Testis (tissue), 3 donors: ENCODE measurements around the gene FARP1. TPM values are rescaled to one million over a fixed set of nuclear protein-coding genes. Genes with fewer than 3 reads are reported as not detected.

Experiments
- DNase-seq: peaks from one replicate; pipeline ENCODE4 v3.0.0-alpha.2; 2019
- H3K27ac ChIP-seq, 2 donors: fragments of 200-600 bp; sonication (generic); one replicate each; pipeline ENCODE4 v1.5.1; 2019
- H3K27me3 ChIP-seq: fragments of 200-600 bp; sonication (generic); one replicate; pipeline ENCODE4 v1.5.1; 2019
- H3K36me3 ChIP-seq: fragments of 200-600 bp; sonication (generic); one replicate; pipeline ENCODE4 v1.5.1; 2017; ENCODE audit warnings: low read depth; ENCODE audit errors: missing control alignments
- H3K4me1 ChIP-seq: fragments of 200-600 bp; sonication (generic); one replicate; pipeline ENCODE4 v1.5.1; 2019
- H3K4me3 ChIP-seq, 2 donors: fragments of 200-600 bp; sonication (generic); one replicate each; pipeline ENCODE4 v1.5.1; 2017 to 2019
- H3K9me3 ChIP-seq: fragments of 200-600 bp; sonication (generic); one replicate; pipeline ENCODE4 v1.5.1; 2017
- CTCF ChIP-seq, 3 experiments: fragments of 450-650 bp in 2 of 3; fragments of 200-600 bp in 1 of 3; sonication (generic) in 1 of 3; IDR thresholded peaks; one replicate each; pipeline ENCODE4 v1.5.1; 2016 to 2019; ENCODE audit warnings: antibody characterized with exemption in 3 of 3, mild to moderate bottlenecking in 2 of 3, moderate library complexity in 1 of 3
- POLR2A ChIP-seq: fragments of 450-650 bp; IDR thresholded peaks from one replicate; pipeline ENCODE4 v1.6.1; 2017; ENCODE audit warnings: antibody characterized with exemption, mild to moderate bottlenecking, moderate library complexity
- WGBS, 2 donors: methylation state at CpG; one replicate each; pipeline ENCODE4 v1.1.5; 2018; 5-methylcytosine and 5-hydroxymethylcytosine counted together
- intact Hi-C: fragments of 100-400 bp; cut with DNase I; formaldehyde crosslinking; loops from one replicate; pipeline ENCODE4 v1.15.1; 2023; ENCODE audit warnings: low total_unique reads
- polyA plus RNA-seq: library from polyadenylated mRNA; stranded (reverse); fragments of 350-450 nt; fragmentation: Illumina TruSeq; extraction: RNeasy Lipid Tissue Mini Kit (QIAGEN cat#74804); gene quantifications from one replicate; pipeline ENCODE4 v1.2.3, GENCODE V29; 2014; ENCODE audit warnings: low read depth, low replicate concordance; ENCODE audit not compliant: insufficient read depth
- total RNA-seq, 2 donors: library from RNA; depleted of rRNA; stranded (reverse); fragments of >200 nt; gene quantifications; one replicate each; pipeline ENCODE4 v1.2.3, GENCODE V29; 2016

Gene FARP1
- total and polyA plus RNA-seq, 3 donors from 2014 or later = 54.0 to 130 (median 69.1) TPM

- H3K36me3 ChIP-seq = no peaks in the 10 kb centered on the region
- no peak overlapping the region for H3K4me3 ChIP-seq
- no peak for DNase-seq
- H3K27ac ChIP-seq = no peak overlapping the region
- no peaks in the 10 kb centered on the region for H3K27me3 ChIP-seq
- WGBS, 2 donors = 95 to 96% methylated on average over 5 of the region's 5 CpGs
- H3K9me3 ChIP-seq = no peaks in the 10 kb centered on the region
- no peaks in the 10 kb centered on the region for H3K4me1 ChIP-seq
- intact Hi-C loops = no loop called here
- TF ChIP-seq POLR2A = no peak
- TF ChIP-seq CTCF (IDR thresholded peaks at IDR 0.05) = no peak
These were observed 191.8 kb downstream of the FARP1 start for GRCh38 chr13:98334620-98335205.

- intact Hi-C loops = no loop called here
- H3K36me3 ChIP-seq = no peaks in the 10 kb centered on the region
- H3K4me3 ChIP-seq = no peak overlapping the region
- no peaks in the 10 kb centered on the region for H3K4me1 ChIP-seq
- no peaks in the 10 kb centered on the region for H3K9me3 ChIP-seq
- 92 to 93% methylated on average over 4 of the region's 4 CpGs for WGBS, 2 donors
- no peak for TF ChIP-seq CTCF (IDR thresholded peaks at IDR 0.05)
- H3K27me3 ChIP-seq = no peaks in the 10 kb centered on the region
- no peak for DNase-seq
- H3K27ac ChIP-seq = no peak overlapping the region
These were observed 192.8 kb downstream of the FARP1 start for GRCh38 chr13:98335721-98336120.

- no peak for TF ChIP-seq CTCF (IDR thresholded peaks at IDR 0.05)
- no peak for TF ChIP-seq POLR2A
- WGBS, 2 donors = 88 to 98% methylated on average over 5 of the region's 5 CpGs
- H3K27me3 ChIP-seq = no peaks in the 10 kb centered on the region
- H3K4me3 ChIP-seq = no peak overlapping the region
- H3K9me3 ChIP-seq = no peaks in the 10 kb centered on the region
- intact Hi-C loops = no loop called here
- H3K36me3 ChIP-seq = no peaks in the 10 kb centered on the region
- H3K27ac ChIP-seq = no peak overlapping the region
- DNase-seq = no peak
- H3K4me1 ChIP-seq = no peaks in the 10 kb centered on the region
These were observed 195.4 kb downstream of the FARP1 start for GRCh38 chr13:98338310-98338709.

- Histone ChIP-seq H3K27me3 (no peaks in the 10 kb centered on the region), H3K9me3 (no peaks in the 10 kb centered on the region), H3K4me1 (no peaks in the 10 kb centered on the region), H3K27ac (no peak overlapping the region), H3K36me3 (no peaks in the 10 kb centered on the region), H3K4me3 (no peak overlapping the region)
- intact Hi-C loops = no loop called here
- TF ChIP-seq POLR2A = no peak
- no peak for TF ChIP-seq CTCF (IDR thresholded peaks at IDR 0.05)
- WGBS, 2 donors = 82 to 85% methylated on average over 8 of the region's 8 CpGs
- no peak for DNase-seq
These were observed 197.0 kb downstream of the FARP1 start for GRCh38 chr13:98339684-98340425.

- intact Hi-C loops = no loop called here
- H3K9me3 ChIP-seq = no peaks in the 10 kb centered on the region
- WGBS, 2 donors = 92 to 94% methylated on average over 4 of the region's 4 CpGs
- no peak overlapping the region for H3K4me3 ChIP-seq
- H3K4me1 ChIP-seq = no peaks in the 10 kb centered on the region
- H3K36me3 ChIP-seq = no peaks in the 10 kb centered on the region
- no peak overlapping the region for H3K27ac ChIP-seq
- no peak for TF ChIP-seq CTCF (IDR thresholded peaks at IDR 0.05)
- TF ChIP-seq POLR2A = no peak
- DNase-seq = no peak
- H3K27me3 ChIP-seq = no peaks in the 10 kb centered on the region
These were observed 200.1 kb downstream of the FARP1 start for GRCh38 chr13:98342953-98343352.
